ENCODE results near the gene CDC34.

DNA sequence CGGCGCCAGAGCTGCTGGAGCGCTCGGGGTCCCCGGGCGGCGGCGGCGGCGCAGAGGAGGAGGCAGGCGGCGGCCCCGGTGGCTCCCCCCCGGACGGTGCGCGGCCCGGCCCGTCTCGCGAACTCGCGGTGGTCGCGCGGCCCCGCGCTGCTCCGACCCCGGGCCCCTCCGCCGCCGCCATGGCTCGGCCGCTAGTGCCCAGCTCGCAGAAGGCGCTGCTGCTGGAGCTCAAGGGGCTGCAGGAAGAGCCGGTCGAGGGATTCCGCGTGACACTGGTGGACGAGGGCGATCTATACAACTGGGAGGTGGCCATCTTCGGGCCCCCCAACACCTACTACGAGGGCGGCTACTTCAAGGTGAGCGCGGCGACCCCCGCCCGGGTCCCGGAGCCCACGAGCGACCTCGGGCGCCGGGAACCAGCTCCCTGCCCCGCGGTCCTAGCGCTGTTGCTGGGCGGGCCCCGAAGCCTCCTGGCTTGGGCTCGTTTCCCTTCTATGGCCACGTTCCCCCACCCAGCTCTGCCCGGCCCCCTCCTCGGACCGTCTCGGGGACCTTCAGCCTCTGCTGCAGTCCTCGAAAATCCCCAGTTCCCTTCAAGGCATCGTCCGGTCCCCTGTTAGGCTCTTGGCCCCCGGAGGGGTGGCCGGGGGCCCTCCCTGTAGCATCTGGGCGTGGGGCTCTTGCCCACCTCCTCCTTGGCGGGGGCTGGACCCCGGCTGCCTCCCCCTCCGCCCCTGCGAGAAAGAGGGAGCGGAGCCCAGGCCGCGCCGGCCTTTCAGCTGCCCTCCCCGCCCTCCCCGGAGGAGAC, at the start of gene CDC34:
- TF ChIP-seq EZH2 (IDR thresholded peaks at IDR 0.05; ENCODE audit: borderline replicate concordance, low read depth, low read length, poor library complexity, severe bottlenecking) = no peak
- TF ChIP-seq, protein P1, sequence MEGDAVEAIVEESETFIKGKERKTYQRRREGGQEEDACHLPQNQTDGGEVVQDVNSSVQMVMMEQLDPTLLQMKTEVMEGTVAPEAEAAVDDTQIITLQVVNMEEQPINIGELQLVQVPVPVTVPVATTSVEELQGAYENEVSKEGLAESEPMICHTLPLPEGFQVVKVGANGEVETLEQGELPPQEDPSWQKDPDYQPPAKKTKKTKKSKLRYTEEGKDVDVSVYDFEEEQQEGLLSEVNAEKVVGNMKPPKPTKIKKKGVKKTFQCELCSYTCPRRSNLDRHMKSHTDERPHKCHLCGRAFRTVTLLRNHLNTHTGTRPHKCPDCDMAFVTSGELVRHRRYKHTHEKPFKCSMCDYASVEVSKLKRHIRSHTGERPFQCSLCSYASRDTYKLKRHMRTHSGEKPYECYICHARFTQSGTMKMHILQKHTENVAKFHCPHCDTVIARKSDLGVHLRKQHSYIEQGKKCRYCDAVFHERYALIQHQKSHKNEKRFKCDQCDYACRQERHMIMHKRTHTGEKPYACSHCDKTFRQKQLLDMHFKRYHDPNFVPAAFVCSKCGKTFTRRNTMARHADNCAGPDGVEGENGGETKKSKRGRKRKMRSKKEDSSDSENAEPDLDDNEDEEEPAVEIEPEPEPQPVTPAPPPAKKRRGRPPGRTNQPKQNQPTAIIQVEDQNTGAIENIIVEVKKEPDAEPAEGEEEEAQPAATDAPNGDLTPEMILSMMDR (conservative IDR thresholded peaks at IDR 0.05; ENCODE audit: low read depth, low read length) = no peak

Measured in A673 (cell line).